H1 (cell line): Measurements from ENCODE around the gene FGD4. TPM values are rescaled to one million over a fixed set of nuclear protein-coding genes. Genes with fewer than 3 reads are reported as not detected.
A peak's percentile ranks its signal among the peaks of the same experiment; 100 is the strongest.

Experiments used
- CTCF ChIA-PET: fragments of 300-600 bp; sonication (Branson Sonifier 250); formaldehyde crosslinking; loops from one replicate; lab custom pipeline; 2021; ENCODE audit not compliant: partially characterized antibody; lab: Charles Lee
- POLR2A ChIA-PET: fragments of 300-600 bp; sonication (Branson Sonifier 250); formaldehyde crosslinking; loops from one replicate; lab custom pipeline; 2021; ENCODE audit warnings: inconsistent platforms; ENCODE audit not compliant: partially characterized antibody; lab: Charles Lee
- DNase-seq, 2 experiments: peaks; one replicate each; pipeline versions ENCODE4 v3.0.0 to v3.0.0-alpha.2; 2010 to 2022; ENCODE audit warnings: low spot score in 2 of 2, low read depth in 1 of 2, mixed read lengths in 1 of 2
- FAIRE-seq: peaks from 2 replicates; lab custom pipeline; 2011; peaks lifted over from hg19 to GRCh38; lab: Jason Lieb, UNC
- H2AFZ ChIP-seq: 2 replicates; pipeline ENCODE4 v1.8.1; 2012; ENCODE audit warnings: low read length, inconsistent platforms
- H2AK5ac ChIP-seq: 2 replicates; pipeline ENCODE4 v1.6.1; 2013; ENCODE audit warnings: low read depth, low read length
- H2BK120ac ChIP-seq: replicated peaks from 2 replicates; pipeline ENCODE3; 2013; ENCODE audit warnings: low read depth, low read length, inconsistent platforms
- H2BK12ac ChIP-seq: 2 replicates; pipeline ENCODE4 v1.6.1; 2013; ENCODE audit warnings: low read depth, low read length
- H2BK15ac ChIP-seq: 2 replicates; pipeline ENCODE4 v1.6.1; 2013; ENCODE audit warnings: low read length
- H2BK20ac ChIP-seq: 2 replicates; pipeline ENCODE4 v1.6.1; 2013; ENCODE audit warnings: low read length
- H2BK5ac ChIP-seq: 2 replicates; pipeline ENCODE4 v1.6.1; 2013; ENCODE audit warnings: low read depth, low read length
- H3K14ac ChIP-seq: 2 replicates; pipeline ENCODE4 v1.6.1; 2013; ENCODE audit warnings: inconsistent platforms; ENCODE audit not compliant: insufficient read length
- H3K18ac ChIP-seq: 2 replicates; pipeline ENCODE4 v1.6.1; 2013; ENCODE audit warnings: low read length; ENCODE audit errors: extremely low read depth
- H3K23ac ChIP-seq: 2 replicates; pipeline ENCODE4 v1.6.1; 2013; ENCODE audit warnings: inconsistent platforms; ENCODE audit not compliant: insufficient read length
- H3K23me2 ChIP-seq: 2 replicates; pipeline ENCODE4 v1.6.1; 2013; ENCODE audit warnings: low read depth, low read length
- H3K27ac ChIP-seq: 2 replicates; pipeline ENCODE4 v1.6.1; 2011; ENCODE audit warnings: low read depth, low read length, inconsistent platforms
- H3K27me3 ChIP-seq, 4 experiments: replicated peaks in 1 of 4; 1 replicate in 1 of 4; 2 replicates in 3 of 4; pipeline versions ENCODE4 v1.6.1 to v1.8.1; 2011 to 2013; ENCODE audit warnings: low read length in 3 of 4, mild to moderate bottlenecking in 3 of 4, inconsistent platforms in 2 of 4, mixed read lengths in 2 of 4, moderate library complexity in 1 of 4; ENCODE audit not compliant: control insufficient read depth in 3 of 4, insufficient read depth in 3 of 4; ENCODE audit errors: extremely low read depth in 1 of 4
- H3K36me3 ChIP-seq, 4 experiments: 2 replicates each; pipeline versions ENCODE4 v1.6.1 to v1.8.1; 2011 to 2013; ENCODE audit warnings: mild to moderate bottlenecking in 4 of 4, low read length in 3 of 4, moderate library complexity in 2 of 4, control low read depth in 1 of 4, inconsistent platforms in 1 of 4; ENCODE audit not compliant: insufficient read depth in 4 of 4, control insufficient read depth in 2 of 4
- H3K4ac ChIP-seq: replicated peaks from 2 replicates; pipeline ENCODE3; 2013; ENCODE audit warnings: low read length, low read depth, mixed read lengths, inconsistent platforms; ENCODE audit not compliant: insufficient read length
- H3K4me1 ChIP-seq, 4 experiments: replicated peaks in 1 of 4; 1 replicate in 1 of 4; 2 replicates in 3 of 4; pipeline versions ENCODE4 v1.6.1 to v1.8.1; 2011 to 2013; ENCODE audit warnings: low read length in 3 of 4, inconsistent platforms in 2 of 4, mixed read lengths in 1 of 4; ENCODE audit not compliant: insufficient read depth in 4 of 4, control insufficient read depth in 3 of 4
- H3K4me2 ChIP-seq, 2 experiments: 2 replicates each; pipeline versions ENCODE4 v1.6.1 to v1.8.1; 2011 to 2013; ENCODE audit warnings: low read depth in 2 of 2, low read length in 2 of 2, control low read depth in 1 of 2, inconsistent platforms in 1 of 2, mild to moderate bottlenecking in 1 of 2; ENCODE audit not compliant: insufficient read depth in 1 of 2
- H3K4me3 ChIP-seq, 4 experiments: fragments of 200-600, 300-600 bp in 1 of 4; sonication (generic), shearing (Covaris generic), sonication (Bioruptor Twin) in 1 of 4; 2 replicates each; pipeline versions ENCODE4 v1.5.1 to v1.8.1; 2011 to 2016; ENCODE audit warnings: low read length in 4 of 4, low read depth in 3 of 4, control low read depth in 2 of 4, inconsistent platforms in 2 of 4, mild to moderate bottlenecking in 2 of 4, mixed read lengths in 1 of 4, moderate library complexity in 1 of 4; ENCODE audit not compliant: insufficient read depth in 2 of 4; ENCODE audit errors: extremely low read depth in 1 of 4
- H3K56ac ChIP-seq: replicated peaks from 2 replicates; pipeline ENCODE3; 2013; ENCODE audit warnings: low read depth, mild to moderate bottlenecking, mixed read lengths, low read length, inconsistent platforms; ENCODE audit not compliant: insufficient read length
- H3K79me1 ChIP-seq: 2 replicates; pipeline ENCODE4 v1.6.1; 2013; ENCODE audit warnings: low read depth, low read length, control low read depth
- H3K79me2 ChIP-seq, 2 experiments: 2 replicates each; pipeline versions ENCODE4 v1.6.1 to v1.8.1; 2012 to 2013; ENCODE audit warnings: low read length in 2 of 2, mild to moderate bottlenecking in 2 of 2, inconsistent platforms in 1 of 2; ENCODE audit not compliant: insufficient read depth in 2 of 2, control insufficient read depth in 1 of 2
- H3K9ac ChIP-seq, 4 experiments: replicated peaks in 1 of 4; 1 replicate in 1 of 4; 2 replicates in 3 of 4; pipeline versions ENCODE4 v1.6.1 to v1.8.1; 2011 to 2013; ENCODE audit warnings: low read depth in 3 of 4, low read length in 3 of 4, control low read depth in 2 of 4, mild to moderate bottlenecking in 2 of 4, moderate library complexity in 2 of 4, inconsistent platforms in 1 of 4; ENCODE audit errors: extremely low read depth in 1 of 4
- H3K9me3 ChIP-seq, 2 experiments: 2 replicates each; pipeline versions ENCODE4 v1.6.1 to v1.8.1; 2012 to 2013; ENCODE audit warnings: mild to moderate bottlenecking in 2 of 2, moderate library complexity in 2 of 2, control low read depth in 1 of 2, inconsistent platforms in 1 of 2, low read depth in 1 of 2, low read length in 1 of 2, mixed read lengths in 1 of 2; ENCODE audit not compliant: insufficient read depth in 2 of 2
- H4K20me1 ChIP-seq, 2 experiments: replicated peaks in 1 of 2; 2 replicates each; pipeline versions ENCODE3 to v1.8.1; 2011 to 2013; ENCODE audit warnings: inconsistent platforms in 2 of 2, low read length in 2 of 2, mild to moderate bottlenecking in 1 of 2; ENCODE audit not compliant: insufficient read depth in 2 of 2, control insufficient read depth in 1 of 2
- H4K5ac ChIP-seq: 2 replicates; pipeline ENCODE4 v1.6.1; 2013; ENCODE audit warnings: low read length, low read depth, mixed read lengths, inconsistent platforms; ENCODE audit not compliant: insufficient read length
- H4K8ac ChIP-seq: 2 replicates; pipeline ENCODE4 v1.8.0; 2013; ENCODE audit warnings: mild to moderate bottlenecking, moderate library complexity, low read length, inconsistent platforms; ENCODE audit not compliant: insufficient read depth; ENCODE audit errors: extremely low read depth
- H4K91ac ChIP-seq: replicated peaks from 2 replicates; pipeline ENCODE3; 2013; ENCODE audit warnings: low read length, mixed read lengths, inconsistent platforms; ENCODE audit not compliant: insufficient read length
- BRCA1 ChIP-seq: IDR thresholded peaks from 2 replicates; pipeline ENCODE4 v1.6.1; 2012; ENCODE audit warnings: low read depth, low read length, improper control_type of control experiment
- CBX8 ChIP-seq: fragments of 300-800, 300-1000 bp; sonication (generic); IDR thresholded peaks from 2 replicates; pipeline ENCODE4 v1.7.1; 2016; ENCODE audit warnings: low read depth, low read length, borderline replicate concordance
- FOSL1 ChIP-seq: IDR thresholded peaks from 2 replicates; pipeline ENCODE4 v1.6.1; 2011; ENCODE audit warnings: mild to moderate bottlenecking, low read depth, low read length, moderate library complexity; ENCODE audit not compliant: insufficient read depth
- POLR2A ChIP-seq, 2 experiments: IDR thresholded peaks; 1 replicate in 1 of 2; 2 replicates in 1 of 2; pipeline ENCODE4 v1.6.1; 2011; ENCODE audit warnings: low read depth in 2 of 2, low read length in 2 of 2, mild to moderate bottlenecking in 2 of 2; ENCODE audit errors: control extremely low read depth in 1 of 2
- POLR2AphosphoS5 ChIP-seq: IDR thresholded peaks from 2 replicates; pipeline ENCODE4 v1.6.1; 2011; ENCODE audit warnings: low read depth, low read length
- RXRA ChIP-seq: IDR thresholded peaks from 2 replicates; pipeline ENCODE4 v1.6.1; 2011; ENCODE audit warnings: low read depth, mild to moderate bottlenecking, low read length, moderate library complexity; ENCODE audit not compliant: insufficient read depth
- SIX5 ChIP-seq: IDR thresholded peaks from 2 replicates; pipeline ENCODE4 v1.6.1; 2011; ENCODE audit warnings: mild to moderate bottlenecking, low read depth, low read length
- SP4 ChIP-seq: IDR thresholded peaks from 2 replicates; pipeline ENCODE4 v1.6.1; 2012; ENCODE audit warnings: low read length, inconsistent platforms
- SUZ12 ChIP-seq: fragments of 200-600 bp; sonication (generic); IDR thresholded peaks from 2 replicates; pipeline ENCODE4 v1.6.1; 2012; ENCODE audit warnings: mild to moderate bottlenecking, inconsistent platforms, low read length, moderate library complexity, mixed read lengths
- WGBS, 2 experiments: shearing (Covaris generic) in 1 of 2; methylation state at CpG; one replicate each; pipeline versions ENCODE4 v1.1.6 to v1.1.7; 2013 to 2015; ENCODE audit warnings: low lambda C conversion rate in 2 of 2, mixed read lengths in 2 of 2, inconsistent platforms in 1 of 2, low coverage in 1 of 2, missing lambda C conversion rate in 1 of 2; ENCODE audit not compliant: insufficient replicate concordance in 2 of 2, insufficient coverage in 1 of 2, insufficient read length in 1 of 2; ENCODE audit errors: extremely low coverage in 1 of 2, missing lambda C conversion rate in 1 of 2; 5-methylcytosine and 5-hydroxymethylcytosine counted together
- long read RNA-seq, 2 experiments: library from RNA in 1 of 2; library from capped mRNA in 1 of 2; stranded (forward); transcript quantifications; one replicate each; pipeline ENCODE4 v2.0.0, GENCODE V29; 2021; ENCODE audit warnings: inconsistent platforms in 1 of 2
- polyA minus RNA-seq, 3 experiments: library from RNA; depleted of rRNA, polyadenylated mRNA; stranded (reverse); fragments of >200 nt; gene quantifications; 1 replicate in 2 of 3; 2 replicates in 1 of 3; pipeline ENCODE4 v1.2.3, GENCODE V29; 2011
- polyA plus RNA-seq, 7 experiments: library from polyadenylated mRNA; depleted of rRNA in 3 of 7; stranded (reverse) in 5 of 7; unstranded in 2 of 7; fragments of >200 nt in 5 of 7; fragments of 200-250 nt in 2 of 7; gene quantifications; 1 replicate in 5 of 7; 2 replicates in 1 of 7; 4 replicates in 1 of 7; pipeline versions ENCODE4 v1.2.1 to v1.2.3, GENCODE V29; 2011 to 2013; ENCODE audit warnings: missing spikeins in 2 of 7, mixed read lengths in 2 of 7
- total RNA-seq: library from RNA; stranded (reverse); fragmentation: NEBNext Ultra II Directional; extraction: Animal tissue kit (Norgen Biotek cat#: 25700); gene quantifications from 2 replicates; pipeline ENCODE4 v1.2.1, GENCODE V29; 2021

Gene FGD4
- 44.5 and 48.2 TPM in 2 replicates for total RNA-seq
- polyA plus RNA-seq (2011; rRNA removed), result 7.1 and 8.5 TPM in 2 replicates
- 12.2 TPM for polyA plus RNA-seq (2011; cell fraction: cytosol; rRNA removed)
- polyA plus RNA-seq (2011; cell fraction: nucleus; rRNA removed), result 21.7 TPM
- 10.5 to 16.0 TPM (median 13.6 TPM) in 4 replicates for polyA plus RNA-seq (2012, experiment 1 of 2)
- polyA plus RNA-seq (2012, experiment 2 of 2), result 1.5 TPM
- 16.1 TPM for polyA plus RNA-seq (2013, experiment 1 of 2)
- polyA plus RNA-seq (2013, experiment 2 of 2), result 15.0 TPM
- polyA minus RNA-seq (2011; rRNA and poly(A)+ RNA removed), result 79.9 and 132 TPM in 2 replicates
- polyA minus RNA-seq (2011; cell fraction: cytosol; rRNA and poly(A)+ RNA removed), result 72.6 TPM
- polyA minus RNA-seq (2011; cell fraction: nucleus; rRNA and poly(A)+ RNA removed), result 192 TPM
- long read RNA-seq, experiment 1, partial matches to known transcripts, result 2 of 16 reads
- long read RNA-seq, experiment 1, other reads (novel, unspliced or antisense), result 13 of 16 reads
- long read RNA-seq, experiment 2, partial matches to known transcripts, result 2 of 11 reads
- long read RNA-seq, experiment 2, other reads (novel, unspliced or antisense), result 9 of 11 reads

- ChIA-PET POLR2A (interaction anchor here (0.6 to 2.1 kb wide), 21 partner anchors 8 to 280 kb away, joined by 3 to 12 read pairs (median 4); partner anchors contain the start of gene DNM1L), CTCF (interaction anchor here (0.7 to 1.8 kb wide), 9 partner anchors 8 to 269 kb away, joined by 3 to 8 read pairs (median 4); no protein-coding TSS in a partner anchor)
- Histone ChIP-seq H3K79me2 (peaks cover 28 to 43% of the 10 kb centered on the region in 2 experiments), H4K5ac (peak within 1 kb of the TSS; percentile 92), H3K27ac (peak within 1 kb of the TSS; percentile 91), H2BK12ac (peak within 1 kb of the TSS; percentile 64), H2AK5ac (peak within 1 kb of the TSS; percentile 7; the same call in 1 of the 2 replicates), H3K23ac (no peak within 1 kb of the TSS), H3K79me1 (peaks cover 4% of the 10 kb centered on the region; the same call in 1 of the 2 replicates), H3K9me3 (no peaks in the 10 kb centered on the region), H4K8ac (peak within 1 kb of the TSS; percentile 96), H4K91ac (peak within 1 kb of the TSS; percentile 90), H3K4me3 (peak within 1 kb of the TSS; percentile 76 to 88 (median 80)), H2BK5ac (peak within 1 kb of the TSS; percentile 95; the same call in 1 of the 2 replicates), H4K20me1 (peaks cover 0 to 2% of the 10 kb centered on the region in 2 experiments), H3K4me1 (peaks cover 3 to 12% (median 7%) of the 10 kb centered on the region in 4 experiments; a peak in 5 of 7 replicates), H2BK120ac (peak within 1 kb of the TSS; percentile 72), H2BK15ac (0 out of 2 replicates have a peak within 1 kb of the TSS, but pooled peaks have one; percentile 7), H3K56ac (peak within 1 kb of the TSS; percentile 98), H2BK20ac (no peak within 1 kb of the TSS), H3K4ac (peak within 1 kb of the TSS; percentile 55), H3K27me3 (no peaks in the 10 kb centered on the region), H3K23me2 (peaks cover 3% of the 10 kb centered on the region), H3K4me2 (peak within 1 kb of the TSS; percentile 82 to 95), H3K18ac (peak within 1 kb of the TSS; percentile 98), H3K14ac (no peak within 1 kb of the TSS), H3K9ac (peak within 1 kb of the TSS; percentile 78 to 85 (median 82)), H2AFZ (no peak within 1 kb of the TSS), H3K36me3 (peaks cover 0 to 12% (median 0%) of the 10 kb centered on the region in 4 experiments; a peak in 1 of 8 replicates)
- DNase-seq (peak; percentile 66 to 90), FAIRE-seq (no peak)
- 2% methylated on average over 33 of the region's 82 CpGs; no CpG with 5 or more reads in 1 of the 2 experiments for WGBS, 2 experiments
- TF ChIP-seq CBX8 (no peak), FOSL1 (no peak), SP4 (no peak), SUZ12 (no peak), BRCA1 (no peak), SIX5 (no peak), POLR2A (IDR thresholded peaks at IDR 0.05; ENCODE audit: control extremely low read depth in 1 of 2, low read depth in 2 of 2, low read length in 2 of 2) (peak; percentile 21 to 86), POLR2AphosphoS5 (peak; percentile 63), RXRA (no peak)
Measured at GRCh38 chr12:32399370-32400113, at the start of gene FGD4. Gene FGD4, plus strand, starts transcription at chr12:32399558.
